H1 (cell line): ENCODE data around the gene COMT. TPM values are rescaled to one million over a fixed set of nuclear protein-coding genes. Genes with fewer than 3 reads are reported as not detected.

Source experiments
- CTCF ChIA-PET: fragments of 300-600 bp; sonication (Branson Sonifier 250); formaldehyde crosslinking; loops from one replicate; lab custom pipeline; 2021; ENCODE audit not compliant: partially characterized antibody; lab: Charles Lee
- POLR2A ChIA-PET: fragments of 300-600 bp; sonication (Branson Sonifier 250); formaldehyde crosslinking; loops from one replicate; lab custom pipeline; 2021; ENCODE audit warnings: inconsistent platforms; ENCODE audit not compliant: partially characterized antibody; lab: Charles Lee
- DNase-seq, 2 experiments: peaks; one replicate each; pipeline versions ENCODE4 v3.0.0 to v3.0.0-alpha.2; 2010 to 2022; ENCODE audit warnings: low spot score in 2 of 2, low read depth in 1 of 2, mixed read lengths in 1 of 2
- FAIRE-seq: peaks from 2 replicates; lab custom pipeline; 2011; peaks lifted over from hg19 to GRCh38; lab: Jason Lieb, UNC
- H2AFZ ChIP-seq: 2 replicates; pipeline ENCODE4 v1.8.1; 2012; ENCODE audit warnings: low read length, inconsistent platforms
- H2AK5ac ChIP-seq: 2 replicates; pipeline ENCODE4 v1.6.1; 2013; ENCODE audit warnings: low read depth, low read length
- H2BK120ac ChIP-seq: replicated peaks from 2 replicates; pipeline ENCODE3; 2013; ENCODE audit warnings: low read depth, low read length, inconsistent platforms
- H2BK12ac ChIP-seq: 2 replicates; pipeline ENCODE4 v1.6.1; 2013; ENCODE audit warnings: low read depth, low read length
- H2BK15ac ChIP-seq: 2 replicates; pipeline ENCODE4 v1.6.1; 2013; ENCODE audit warnings: low read length
- H2BK20ac ChIP-seq: 2 replicates; pipeline ENCODE4 v1.6.1; 2013; ENCODE audit warnings: low read length
- H2BK5ac ChIP-seq: 2 replicates; pipeline ENCODE4 v1.6.1; 2013; ENCODE audit warnings: low read depth, low read length
- H3K14ac ChIP-seq: 2 replicates; pipeline ENCODE4 v1.6.1; 2013; ENCODE audit warnings: inconsistent platforms; ENCODE audit not compliant: insufficient read length
- H3K18ac ChIP-seq: 2 replicates; pipeline ENCODE4 v1.6.1; 2013; ENCODE audit warnings: low read length; ENCODE audit errors: extremely low read depth
- H3K23ac ChIP-seq: 2 replicates; pipeline ENCODE4 v1.6.1; 2013; ENCODE audit warnings: inconsistent platforms; ENCODE audit not compliant: insufficient read length
- H3K23me2 ChIP-seq: 2 replicates; pipeline ENCODE4 v1.6.1; 2013; ENCODE audit warnings: low read depth, low read length
- H3K27ac ChIP-seq: 2 replicates; pipeline ENCODE4 v1.6.1; 2011; ENCODE audit warnings: low read depth, low read length, inconsistent platforms
- H3K27me3 ChIP-seq, 4 experiments: replicated peaks in 1 of 4; 1 replicate in 1 of 4; 2 replicates in 3 of 4; pipeline versions ENCODE4 v1.6.1 to v1.8.1; 2011 to 2013; ENCODE audit warnings: low read length in 3 of 4, mild to moderate bottlenecking in 3 of 4, inconsistent platforms in 2 of 4, mixed read lengths in 2 of 4, moderate library complexity in 1 of 4; ENCODE audit not compliant: control insufficient read depth in 3 of 4, insufficient read depth in 3 of 4; ENCODE audit errors: extremely low read depth in 1 of 4
- H3K36me3 ChIP-seq, 4 experiments: 2 replicates each; pipeline versions ENCODE4 v1.6.1 to v1.8.1; 2011 to 2013; ENCODE audit warnings: mild to moderate bottlenecking in 4 of 4, low read length in 3 of 4, moderate library complexity in 2 of 4, control low read depth in 1 of 4, inconsistent platforms in 1 of 4; ENCODE audit not compliant: insufficient read depth in 4 of 4, control insufficient read depth in 2 of 4
- H3K4ac ChIP-seq: replicated peaks from 2 replicates; pipeline ENCODE3; 2013; ENCODE audit warnings: low read length, low read depth, mixed read lengths, inconsistent platforms; ENCODE audit not compliant: insufficient read length
- H3K4me1 ChIP-seq, 4 experiments: replicated peaks in 1 of 4; 1 replicate in 1 of 4; 2 replicates in 3 of 4; pipeline versions ENCODE4 v1.6.1 to v1.8.1; 2011 to 2013; ENCODE audit warnings: low read length in 3 of 4, inconsistent platforms in 2 of 4, mixed read lengths in 1 of 4; ENCODE audit not compliant: insufficient read depth in 4 of 4, control insufficient read depth in 3 of 4
- H3K4me2 ChIP-seq, 2 experiments: 2 replicates each; pipeline versions ENCODE4 v1.6.1 to v1.8.1; 2011 to 2013; ENCODE audit warnings: low read depth in 2 of 2, low read length in 2 of 2, control low read depth in 1 of 2, inconsistent platforms in 1 of 2, mild to moderate bottlenecking in 1 of 2; ENCODE audit not compliant: insufficient read depth in 1 of 2
- H3K4me3 ChIP-seq, 4 experiments: fragments of 200-600, 300-600 bp in 1 of 4; sonication (generic), shearing (Covaris generic), sonication (Bioruptor Twin) in 1 of 4; 2 replicates each; pipeline versions ENCODE4 v1.5.1 to v1.8.1; 2011 to 2016; ENCODE audit warnings: low read length in 4 of 4, low read depth in 3 of 4, control low read depth in 2 of 4, inconsistent platforms in 2 of 4, mild to moderate bottlenecking in 2 of 4, mixed read lengths in 1 of 4, moderate library complexity in 1 of 4; ENCODE audit not compliant: insufficient read depth in 2 of 4; ENCODE audit errors: extremely low read depth in 1 of 4
- H3K56ac ChIP-seq: replicated peaks from 2 replicates; pipeline ENCODE3; 2013; ENCODE audit warnings: low read depth, mild to moderate bottlenecking, mixed read lengths, low read length, inconsistent platforms; ENCODE audit not compliant: insufficient read length
- H3K79me1 ChIP-seq: 2 replicates; pipeline ENCODE4 v1.6.1; 2013; ENCODE audit warnings: low read depth, low read length, control low read depth
- H3K79me2 ChIP-seq, 2 experiments: 2 replicates each; pipeline versions ENCODE4 v1.6.1 to v1.8.1; 2012 to 2013; ENCODE audit warnings: low read length in 2 of 2, mild to moderate bottlenecking in 2 of 2, inconsistent platforms in 1 of 2; ENCODE audit not compliant: insufficient read depth in 2 of 2, control insufficient read depth in 1 of 2
- H3K9ac ChIP-seq, 4 experiments: replicated peaks in 1 of 4; 1 replicate in 1 of 4; 2 replicates in 3 of 4; pipeline versions ENCODE4 v1.6.1 to v1.8.1; 2011 to 2013; ENCODE audit warnings: low read depth in 3 of 4, low read length in 3 of 4, control low read depth in 2 of 4, mild to moderate bottlenecking in 2 of 4, moderate library complexity in 2 of 4, inconsistent platforms in 1 of 4; ENCODE audit errors: extremely low read depth in 1 of 4
- H3K9me3 ChIP-seq, 2 experiments: 2 replicates each; pipeline versions ENCODE4 v1.6.1 to v1.8.1; 2012 to 2013; ENCODE audit warnings: mild to moderate bottlenecking in 2 of 2, moderate library complexity in 2 of 2, control low read depth in 1 of 2, inconsistent platforms in 1 of 2, low read depth in 1 of 2, low read length in 1 of 2, mixed read lengths in 1 of 2; ENCODE audit not compliant: insufficient read depth in 2 of 2
- H4K20me1 ChIP-seq, 2 experiments: replicated peaks in 1 of 2; 2 replicates each; pipeline versions ENCODE3 to v1.8.1; 2011 to 2013; ENCODE audit warnings: inconsistent platforms in 2 of 2, low read length in 2 of 2, mild to moderate bottlenecking in 1 of 2; ENCODE audit not compliant: insufficient read depth in 2 of 2, control insufficient read depth in 1 of 2
- H4K5ac ChIP-seq: 2 replicates; pipeline ENCODE4 v1.6.1; 2013; ENCODE audit warnings: low read length, low read depth, mixed read lengths, inconsistent platforms; ENCODE audit not compliant: insufficient read length
- H4K8ac ChIP-seq: 2 replicates; pipeline ENCODE4 v1.8.0; 2013; ENCODE audit warnings: mild to moderate bottlenecking, moderate library complexity, low read length, inconsistent platforms; ENCODE audit not compliant: insufficient read depth; ENCODE audit errors: extremely low read depth
- H4K91ac ChIP-seq: replicated peaks from 2 replicates; pipeline ENCODE3; 2013; ENCODE audit warnings: low read length, mixed read lengths, inconsistent platforms; ENCODE audit not compliant: insufficient read length
- CBX8 ChIP-seq: fragments of 300-800, 300-1000 bp; sonication (generic); IDR thresholded peaks from 2 replicates; pipeline ENCODE4 v1.7.1; 2016; ENCODE audit warnings: low read depth, low read length, borderline replicate concordance
- CHD1 ChIP-seq: IDR thresholded peaks from 2 replicates; pipeline ENCODE4 v1.6.1; 2012; ENCODE audit warnings: low read depth, low read length, improper control_type of control experiment
- EP300 ChIP-seq, 2 experiments: IDR thresholded peaks; 1 replicate in 1 of 2; 2 replicates in 1 of 2; pipeline ENCODE4 v1.6.1; 2011 to 2012; ENCODE audit warnings: low read depth in 2 of 2, low read length in 2 of 2, mild to moderate bottlenecking in 2 of 2, borderline replicate concordance in 1 of 2, inconsistent platforms in 1 of 2, moderate library complexity in 1 of 2
- EZH2 ChIP-seq: fragments of 200-600 bp; sonication (generic); IDR thresholded peaks from 2 replicates; pipeline ENCODE4 v1.7.1; 2012; ENCODE audit warnings: low read depth, mild to moderate bottlenecking, moderate library complexity, low read length, inconsistent platforms; ENCODE audit not compliant: severe bottlenecking
- KDM4A ChIP-seq: IDR thresholded peaks from one replicate; pipeline ENCODE4 v1.7.1; 2012; ENCODE audit warnings: low read depth, mild to moderate bottlenecking, moderate library complexity, low read length, inconsistent platforms; ENCODE audit not compliant: severe bottlenecking
- MAFK ChIP-seq: IDR thresholded peaks from 2 replicates; pipeline ENCODE4 v1.6.1; 2012; ENCODE audit warnings: low read depth, mild to moderate bottlenecking, improper control_type of control experiment, low read length
- PHF8 ChIP-seq: fragments of 200-600 bp; sonication (generic); conservative IDR thresholded peaks from 2 replicates; pipeline ENCODE4 v1.7.1; 2012; ENCODE audit warnings: low read depth, mild to moderate bottlenecking, inconsistent platforms, low read length, moderate library complexity
- RNF2 ChIP-seq: fragments of 200-900, 300-1000 bp; sonication (generic); IDR thresholded peaks from 2 replicates; pipeline ENCODE4 v1.7.1; 2016; ENCODE audit warnings: borderline replicate concordance, low read depth, mild to moderate bottlenecking, antibody characterized with exemption, low read length; ENCODE audit not compliant: poor library complexity, severe bottlenecking; ENCODE audit errors: missing control alignments
- TAF1 ChIP-seq: IDR thresholded peaks from 2 replicates; pipeline ENCODE4 v1.6.1; 2011; ENCODE audit warnings: mild to moderate bottlenecking, low read depth, low read length
- TAF7 ChIP-seq: optimal IDR thresholded peaks from 2 replicates; pipeline ENCODE3; 2011; ENCODE audit warnings: low read depth, mild to moderate bottlenecking, inconsistent platforms, low read length, moderate library complexity, borderline replicate concordance
- WGBS, 2 experiments: shearing (Covaris generic) in 1 of 2; methylation state at CpG; one replicate each; pipeline versions ENCODE4 v1.1.6 to v1.1.7; 2013 to 2015; ENCODE audit warnings: low lambda C conversion rate in 2 of 2, mixed read lengths in 2 of 2, inconsistent platforms in 1 of 2, low coverage in 1 of 2, missing lambda C conversion rate in 1 of 2; ENCODE audit not compliant: insufficient replicate concordance in 2 of 2, insufficient coverage in 1 of 2, insufficient read length in 1 of 2; ENCODE audit errors: extremely low coverage in 1 of 2, missing lambda C conversion rate in 1 of 2; 5-methylcytosine and 5-hydroxymethylcytosine counted together
- polyA plus RNA-seq, 7 experiments: library from polyadenylated mRNA; depleted of rRNA in 3 of 7; stranded (reverse) in 5 of 7; unstranded in 2 of 7; fragments of >200 nt in 5 of 7; fragments of 200-250 nt in 2 of 7; gene quantifications; 1 replicate in 5 of 7; 2 replicates in 1 of 7; 4 replicates in 1 of 7; pipeline versions ENCODE4 v1.2.1 to v1.2.3, GENCODE V29; 2011 to 2013; ENCODE audit warnings: missing spikeins in 2 of 7, mixed read lengths in 2 of 7
- total RNA-seq: library from RNA; stranded (reverse); fragmentation: NEBNext Ultra II Directional; extraction: Animal tissue kit (Norgen Biotek cat#: 25700); gene quantifications from 2 replicates; pipeline ENCODE4 v1.2.1, GENCODE V29; 2021
- TF ChIP-seq, protein P1 (sequence below): IDR thresholded peaks from 2 replicates; pipeline ENCODE4 v1.6.1; 2011; ENCODE audit warnings: low read depth, mild to moderate bottlenecking, low read length; ENCODE audit not compliant: insufficient read depth

COMT gene
- total and polyA plus RNA-seq, 2 of the 8 experiments (the other 6 are each of a cell fraction or from before 2014, with no cell fraction given) = 15.2 to 33.7 TPM

DNA sequence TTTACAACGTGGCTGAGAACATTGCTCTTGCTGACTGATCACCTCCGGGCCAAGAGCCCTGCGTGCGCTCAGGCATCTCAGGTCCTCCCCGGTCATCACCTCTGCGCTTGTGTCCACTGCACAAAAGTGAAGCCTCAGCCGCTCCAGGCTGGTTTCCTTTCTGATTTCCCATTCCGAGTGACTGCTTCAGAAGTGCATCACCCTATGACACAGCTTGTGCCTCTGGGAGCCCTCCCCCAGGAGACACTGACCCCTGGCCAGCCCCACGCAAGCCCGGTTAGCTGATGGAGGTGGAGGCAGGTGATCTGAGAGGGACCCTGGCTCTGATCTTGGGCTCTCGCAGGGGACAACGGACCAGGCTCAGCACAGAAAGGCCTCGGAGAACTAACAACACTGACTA is 48.6 kb upstream of the COMT start:
- POLR2A ChIA-PET = no interaction called here
- Histone ChIP-seq H2BK15ac (0 out of 2 replicates have a peak overlapping the region, but pooled peaks have one; percentile 76), H3K4me1 (peaks cover 7 to 20% (median 18%) of the 10 kb centered on the region in 4 experiments), H4K91ac (peak overlapping the region; percentile 75), H3K4me3 (no peak overlapping the region), H3K14ac (no peak overlapping the region), H3K27ac (no peak overlapping the region), H3K23me2 (no peaks in the 10 kb centered on the region), H2BK120ac (peak overlapping the region; percentile 13), H3K79me1 (no peaks in the 10 kb centered on the region), H3K9ac (no peak overlapping the region), H3K4me2 (no peak overlapping the region), H3K23ac (no peak overlapping the region), H3K9me3 (no peaks in the 10 kb centered on the region), H2AFZ (no peak overlapping the region), H3K4ac (no peak overlapping the region), H3K27me3 (peaks cover 0 to 2% (median 0%) of the 10 kb centered on the region in 4 experiments; a peak in 4 of 7 replicates), H3K79me2 (no peaks in the 10 kb centered on the region), H2BK20ac (0 out of 2 replicates have a peak overlapping the region, but pooled peaks have one; percentile 62), H2BK12ac (peak overlapping the region; percentile 96), H4K5ac (no peak overlapping the region), H2AK5ac (no peak overlapping the region), H3K36me3 (no peaks in the 10 kb centered on the region), H4K20me1 (no peaks in the 10 kb centered on the region), H3K18ac (peak overlapping the region; percentile 78; the same call in 1 of the 2 replicates), H2BK5ac (no peak overlapping the region), H3K56ac (no peak overlapping the region), H4K8ac (no peak overlapping the region)
- no peak for DNase-seq
- CTCF ChIA-PET = interaction anchor here (0.9 to 9.5 kb wide), 4 partner anchors 8 to 163 kb away, joined by 3 to 69 read pairs (median 3); no protein-coding TSS in a partner anchor
- WGBS, 2 experiments = 84% methylated on average over 13 of the region's 13 CpGs; no CpG with 5 or more reads in 1 of the 2 experiments
- TF ChIP-seq CBX8 = no peak
- TF ChIP-seq EP300 (IDR thresholded peaks at IDR 0.05; ENCODE audit: borderline replicate concordance in 1 of 2, low read depth in 2 of 2, low read length in 2 of 2) = no peak
- TF ChIP-seq EZH2 = no peak
- no peak for TF ChIP-seq RNF2
- no peak for TF ChIP-seq KDM4A
- no peak for TF ChIP-seq CHD1
- TF ChIP-seq PHF8 = no peak
- no peak for TF ChIP-seq MAFK
- TF ChIP-seq TAF7 = no peak
- TF ChIP-seq, protein P1, sequence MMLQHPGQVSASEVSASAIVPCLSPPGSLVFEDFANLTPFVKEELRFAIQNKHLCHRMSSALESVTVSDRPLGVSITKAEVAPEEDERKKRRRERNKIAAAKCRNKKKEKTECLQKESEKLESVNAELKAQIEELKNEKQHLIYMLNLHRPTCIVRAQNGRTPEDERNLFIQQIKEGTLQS = no peak
- no peak for TF ChIP-seq TAF1
- no peak for FAIRE-seq
